ENCODE results near the gene ROR2.

DNA sequence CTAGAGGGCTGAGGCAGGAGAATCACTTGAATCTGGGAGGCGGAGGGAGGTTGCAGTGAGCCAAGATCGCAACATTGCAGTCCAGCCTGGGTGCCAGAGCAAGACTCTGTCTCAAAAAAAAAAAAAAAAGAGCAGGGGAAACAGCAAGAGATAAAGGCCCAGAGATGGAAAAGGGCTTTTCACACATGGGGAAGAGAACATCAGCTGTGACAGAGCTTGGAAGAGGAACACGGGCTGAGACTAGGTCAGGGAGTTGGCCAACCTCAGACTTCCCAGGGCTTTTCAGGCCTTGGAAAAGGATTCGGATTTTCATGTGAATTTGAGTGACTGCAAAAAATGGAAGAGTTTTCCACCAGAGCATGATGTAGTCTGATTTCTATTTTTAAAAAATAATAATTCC, 294.4 kb downstream of the ROR2 start:
- TF ChIP-seq, protein P1, sequence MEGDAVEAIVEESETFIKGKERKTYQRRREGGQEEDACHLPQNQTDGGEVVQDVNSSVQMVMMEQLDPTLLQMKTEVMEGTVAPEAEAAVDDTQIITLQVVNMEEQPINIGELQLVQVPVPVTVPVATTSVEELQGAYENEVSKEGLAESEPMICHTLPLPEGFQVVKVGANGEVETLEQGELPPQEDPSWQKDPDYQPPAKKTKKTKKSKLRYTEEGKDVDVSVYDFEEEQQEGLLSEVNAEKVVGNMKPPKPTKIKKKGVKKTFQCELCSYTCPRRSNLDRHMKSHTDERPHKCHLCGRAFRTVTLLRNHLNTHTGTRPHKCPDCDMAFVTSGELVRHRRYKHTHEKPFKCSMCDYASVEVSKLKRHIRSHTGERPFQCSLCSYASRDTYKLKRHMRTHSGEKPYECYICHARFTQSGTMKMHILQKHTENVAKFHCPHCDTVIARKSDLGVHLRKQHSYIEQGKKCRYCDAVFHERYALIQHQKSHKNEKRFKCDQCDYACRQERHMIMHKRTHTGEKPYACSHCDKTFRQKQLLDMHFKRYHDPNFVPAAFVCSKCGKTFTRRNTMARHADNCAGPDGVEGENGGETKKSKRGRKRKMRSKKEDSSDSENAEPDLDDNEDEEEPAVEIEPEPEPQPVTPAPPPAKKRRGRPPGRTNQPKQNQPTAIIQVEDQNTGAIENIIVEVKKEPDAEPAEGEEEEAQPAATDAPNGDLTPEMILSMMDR (IDR thresholded peaks at IDR 0.05; ENCODE audit: low read depth, low read length, missing input control): no peak
- TF ChIP-seq, protein P2, sequence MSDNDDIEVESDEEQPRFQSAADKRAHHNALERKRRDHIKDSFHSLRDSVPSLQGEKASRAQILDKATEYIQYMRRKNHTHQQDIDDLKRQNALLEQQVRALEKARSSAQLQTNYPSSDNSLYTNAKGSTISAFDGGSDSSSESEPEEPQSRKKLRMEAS (IDR thresholded peaks at IDR 0.05): no peak
- TF ChIP-seq FOXA1 (IDR thresholded peaks at IDR 0.05) (no peak), YY1 (IDR thresholded peaks at IDR 0.05) (no peak), JUND (IDR thresholded peaks at IDR 0.05) (no peak), TAF1 (conservative IDR thresholded peaks at IDR 0.05) (no peak), RAD21 (IDR thresholded peaks at IDR 0.05) (no peak), GABPA (IDR thresholded peaks at IDR 0.05 in 1 of 2, conservative IDR thresholded peaks at IDR 0.05 in 1 of 2) (no peak), SP1 (IDR thresholded peaks at IDR 0.05) (no peak), HNF4G (IDR thresholded peaks at IDR 0.05) (no peak), RXRA (IDR thresholded peaks at IDR 0.05) (no peak), EGR1 (IDR thresholded peaks at IDR 0.05; ENCODE audit: low read depth in 2 of 2) (no peak)
- TF ChIP-seq, protein P3, sequence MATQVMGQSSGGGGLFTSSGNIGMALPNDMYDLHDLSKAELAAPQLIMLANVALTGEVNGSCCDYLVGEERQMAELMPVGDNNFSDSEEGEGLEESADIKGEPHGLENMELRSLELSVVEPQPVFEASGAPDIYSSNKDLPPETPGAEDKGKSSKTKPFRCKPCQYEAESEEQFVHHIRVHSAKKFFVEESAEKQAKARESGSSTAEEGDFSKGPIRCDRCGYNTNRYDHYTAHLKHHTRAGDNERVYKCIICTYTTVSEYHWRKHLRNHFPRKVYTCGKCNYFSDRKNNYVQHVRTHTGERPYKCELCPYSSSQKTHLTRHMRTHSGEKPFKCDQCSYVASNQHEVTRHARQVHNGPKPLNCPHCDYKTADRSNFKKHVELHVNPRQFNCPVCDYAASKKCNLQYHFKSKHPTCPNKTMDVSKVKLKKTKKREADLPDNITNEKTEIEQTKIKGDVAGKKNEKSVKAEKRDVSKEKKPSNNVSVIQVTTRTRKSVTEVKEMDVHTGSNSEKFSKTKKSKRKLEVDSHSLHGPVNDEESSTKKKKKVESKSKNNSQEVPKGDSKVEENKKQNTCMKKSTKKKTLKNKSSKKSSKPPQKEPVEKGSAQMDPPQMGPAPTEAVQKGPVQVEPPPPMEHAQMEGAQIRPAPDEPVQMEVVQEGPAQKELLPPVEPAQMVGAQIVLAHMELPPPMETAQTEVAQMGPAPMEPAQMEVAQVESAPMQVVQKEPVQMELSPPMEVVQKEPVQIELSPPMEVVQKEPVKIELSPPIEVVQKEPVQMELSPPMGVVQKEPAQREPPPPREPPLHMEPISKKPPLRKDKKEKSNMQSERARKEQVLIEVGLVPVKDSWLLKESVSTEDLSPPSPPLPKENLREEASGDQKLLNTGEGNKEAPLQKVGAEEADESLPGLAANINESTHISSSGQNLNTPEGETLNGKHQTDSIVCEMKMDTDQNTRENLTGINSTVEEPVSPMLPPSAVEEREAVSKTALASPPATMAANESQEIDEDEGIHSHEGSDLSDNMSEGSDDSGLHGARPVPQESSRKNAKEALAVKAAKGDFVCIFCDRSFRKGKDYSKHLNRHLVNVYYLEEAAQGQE (IDR thresholded peaks at IDR 0.05): no peak
- TF ChIP-seq, protein P4, sequence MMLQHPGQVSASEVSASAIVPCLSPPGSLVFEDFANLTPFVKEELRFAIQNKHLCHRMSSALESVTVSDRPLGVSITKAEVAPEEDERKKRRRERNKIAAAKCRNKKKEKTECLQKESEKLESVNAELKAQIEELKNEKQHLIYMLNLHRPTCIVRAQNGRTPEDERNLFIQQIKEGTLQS (IDR thresholded peaks at IDR 0.05): no peak

All from liver (tissue), 3 donors.